Endometrium (tissue), 2 donors: ENCODE measurements around the gene NOTCH1.

Experiments used
- FAIRE-seq: peaks from 2 replicates; lab custom pipeline; 2012; peaks lifted over from hg19 to GRCh38; lab: Jason Lieb, UNC
- donor health status: control.
- donor health status: control.

Gene NOTCH1

DNA sequence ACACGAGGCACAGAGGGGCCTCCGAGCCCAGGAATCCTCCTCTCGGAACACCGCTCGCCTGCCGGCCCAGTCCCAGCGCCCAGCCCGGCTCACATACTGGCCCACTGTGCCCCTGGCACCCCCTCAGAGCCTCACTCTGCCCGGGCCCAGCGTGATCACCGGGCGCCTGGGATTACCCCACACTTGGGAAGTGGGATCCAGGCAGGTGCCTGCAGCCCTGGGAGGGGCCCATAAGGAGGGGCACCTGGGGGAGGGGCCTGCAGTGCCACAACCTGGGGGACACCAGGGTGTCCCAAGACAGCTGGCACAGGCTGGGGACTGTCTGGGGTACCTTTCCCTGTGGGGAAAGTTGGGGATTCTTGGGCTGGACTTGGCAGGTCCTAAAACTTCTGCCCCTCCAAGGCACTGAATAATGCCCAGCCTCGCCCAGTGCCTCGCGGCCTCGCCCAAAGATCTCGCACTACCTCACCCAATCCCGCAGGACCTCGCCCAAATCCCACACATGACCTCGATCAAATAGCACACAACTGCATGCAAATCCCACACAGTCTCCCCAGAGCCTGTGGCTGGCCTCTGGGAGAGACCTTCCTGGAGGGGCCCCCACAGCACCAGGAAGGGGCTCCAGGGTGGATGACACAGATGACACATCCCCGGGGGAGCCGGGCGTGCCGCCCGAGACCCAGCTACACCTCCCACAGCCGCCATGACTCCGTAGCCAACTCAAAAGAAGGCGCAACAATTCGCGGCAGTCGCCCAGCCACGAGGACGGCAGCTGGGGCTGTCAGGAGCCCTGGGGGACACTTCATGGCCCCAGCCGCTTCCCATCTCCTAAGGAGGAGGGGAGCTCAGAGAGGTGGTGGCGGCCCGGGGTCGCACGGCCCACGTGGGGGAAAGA is 13.7 kb downstream of the NOTCH1 start:
- no peak for FAIRE-seq

DNA sequence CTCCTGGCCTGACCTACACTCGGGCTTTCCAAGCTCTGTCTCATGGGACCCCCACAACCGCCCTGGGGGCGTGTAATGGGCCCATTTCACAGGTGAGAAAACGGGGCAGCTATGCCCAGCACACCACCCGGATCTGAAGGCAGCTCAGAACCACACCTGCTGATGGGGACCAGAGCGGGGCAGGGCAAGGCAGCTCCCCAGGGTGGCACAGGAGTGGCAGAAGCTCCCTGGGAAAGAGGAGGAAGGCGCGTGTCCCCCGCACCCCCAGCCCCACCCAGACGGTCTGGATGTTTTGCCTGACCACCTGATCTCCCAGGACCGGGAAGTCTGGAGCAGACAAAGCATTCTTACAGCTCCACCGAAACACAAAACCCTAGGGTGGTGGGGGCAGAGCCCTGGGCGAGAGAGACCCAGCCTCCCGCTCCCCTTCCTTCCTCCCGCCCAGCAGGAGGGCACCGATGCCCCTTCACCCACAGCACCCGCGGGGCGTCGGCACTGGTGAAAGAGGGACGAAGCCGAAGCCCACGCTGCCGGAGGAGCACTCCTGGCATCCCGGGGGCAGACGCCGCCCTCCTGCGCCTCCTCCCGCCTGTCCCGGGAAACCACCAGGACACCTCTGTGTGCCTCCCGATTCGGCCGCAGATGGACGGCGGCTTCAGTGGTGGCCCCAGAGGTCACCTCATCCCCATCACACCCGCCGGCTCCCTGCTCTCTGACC is 14.5 kb downstream of the NOTCH1 start:
- FAIRE-seq = no peak

- FAIRE-seq = no peak
Observed at GRCh38 chr9:136530461-136531089, 15.3 kb downstream of the NOTCH1 start.

DNA sequence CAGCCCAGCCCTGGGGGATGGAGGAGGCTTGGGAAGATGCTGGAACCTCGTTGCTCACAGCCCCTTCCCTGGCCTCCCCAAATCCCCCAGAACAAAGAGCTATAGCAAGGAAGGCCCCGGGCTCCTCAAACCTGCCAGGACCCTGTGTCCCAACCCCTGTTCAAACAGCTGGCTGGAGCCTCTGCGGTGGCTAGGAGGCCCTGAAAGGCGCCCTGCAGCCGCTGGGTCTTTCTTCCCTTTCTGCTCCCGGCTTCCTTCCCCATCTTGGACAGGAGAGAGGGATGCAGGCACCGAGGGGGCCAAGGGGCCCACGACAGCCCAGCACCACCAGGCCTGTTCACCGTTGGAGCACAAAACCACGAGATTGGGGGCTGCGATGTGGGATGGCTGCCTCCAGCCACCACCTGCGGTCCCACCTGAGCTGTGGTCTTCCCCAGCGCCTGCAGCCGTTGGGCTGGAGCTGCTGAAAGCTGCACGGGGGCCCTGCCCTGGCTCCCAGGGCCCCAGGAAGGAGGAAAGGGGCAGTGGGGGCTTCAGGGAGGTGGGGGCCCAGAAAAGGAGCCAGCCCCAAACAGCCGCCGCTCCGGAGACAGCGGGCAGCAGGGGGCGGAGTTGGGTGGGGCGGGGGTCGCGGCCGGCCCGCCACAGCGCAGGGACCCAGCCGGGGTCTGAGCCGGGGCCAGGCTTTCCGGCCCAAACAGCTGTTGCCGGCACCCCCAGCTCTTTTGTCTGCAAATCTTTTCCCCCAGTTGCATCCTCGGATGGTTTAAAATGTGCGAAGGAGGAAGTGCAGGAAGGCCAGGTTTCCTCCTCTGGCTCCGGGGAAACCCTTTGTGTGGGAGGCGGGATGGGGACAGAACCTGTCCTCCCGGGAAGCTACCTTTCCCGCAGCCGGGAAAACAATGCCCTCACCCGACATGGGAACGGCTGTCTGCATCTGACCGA is 16.1 kb downstream of the NOTCH1 start:
- no peak for FAIRE-seq

- FAIRE-seq = no peak
Observed at GRCh38 chr9:136528716-136529341, 17.0 kb downstream of the NOTCH1 start.

DNA sequence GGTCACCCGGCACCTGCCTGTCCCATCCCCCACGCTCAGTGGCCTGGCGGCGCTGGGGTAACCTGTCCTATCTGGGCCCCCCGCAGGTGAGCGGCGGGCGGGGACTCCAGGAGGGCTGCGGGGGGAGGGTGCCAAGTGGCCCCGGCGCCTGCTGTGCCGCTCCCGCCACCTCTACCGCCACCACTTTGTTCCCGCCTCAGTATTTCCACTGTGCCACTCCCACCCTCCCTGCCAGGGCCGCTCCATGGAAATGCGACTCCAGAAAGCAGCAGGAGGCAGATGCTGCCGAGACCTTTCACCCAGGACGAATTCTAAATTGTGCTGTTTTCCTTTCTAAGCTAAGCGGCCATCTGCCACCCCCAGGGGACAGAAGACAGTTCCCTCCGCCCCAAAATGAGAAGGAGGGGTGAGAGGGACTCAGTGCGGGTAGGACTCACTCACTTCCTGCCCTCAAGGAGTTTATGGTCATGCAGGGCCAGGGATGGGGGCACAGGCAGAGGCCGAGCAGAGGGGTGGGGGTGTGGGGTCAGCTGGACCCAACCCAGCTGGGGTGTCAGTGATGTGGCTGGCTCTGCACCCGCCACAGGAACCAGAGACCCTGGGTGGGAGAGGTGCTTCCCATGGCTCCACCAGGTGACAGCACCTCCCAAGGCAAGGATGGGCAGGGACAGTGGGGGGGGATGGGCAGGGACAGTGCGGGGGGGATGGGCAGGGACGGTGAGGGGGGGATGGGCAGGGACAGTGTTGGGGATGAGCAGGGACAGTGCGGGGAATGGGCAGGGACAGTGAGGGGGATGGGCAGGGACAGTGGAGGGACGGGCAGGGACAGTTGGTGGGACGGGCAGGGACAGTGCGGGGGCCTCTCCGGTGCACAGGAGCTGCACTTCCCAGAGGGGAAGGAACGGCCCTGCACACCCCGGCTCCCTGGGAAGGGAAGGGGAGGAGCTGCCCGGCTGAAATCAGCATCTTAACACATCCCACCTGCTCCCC is 17.8 kb downstream of the NOTCH1 start:
- FAIRE-seq = no peak

GRCh38 chr9:136527131-136527530 is 18.7 kb downstream of the NOTCH1 start:
- no peak for FAIRE-seq

GRCh38 chr9:136526625-136527066 is 19.2 kb downstream of the NOTCH1 start:
- no peak for FAIRE-seq

DNA sequence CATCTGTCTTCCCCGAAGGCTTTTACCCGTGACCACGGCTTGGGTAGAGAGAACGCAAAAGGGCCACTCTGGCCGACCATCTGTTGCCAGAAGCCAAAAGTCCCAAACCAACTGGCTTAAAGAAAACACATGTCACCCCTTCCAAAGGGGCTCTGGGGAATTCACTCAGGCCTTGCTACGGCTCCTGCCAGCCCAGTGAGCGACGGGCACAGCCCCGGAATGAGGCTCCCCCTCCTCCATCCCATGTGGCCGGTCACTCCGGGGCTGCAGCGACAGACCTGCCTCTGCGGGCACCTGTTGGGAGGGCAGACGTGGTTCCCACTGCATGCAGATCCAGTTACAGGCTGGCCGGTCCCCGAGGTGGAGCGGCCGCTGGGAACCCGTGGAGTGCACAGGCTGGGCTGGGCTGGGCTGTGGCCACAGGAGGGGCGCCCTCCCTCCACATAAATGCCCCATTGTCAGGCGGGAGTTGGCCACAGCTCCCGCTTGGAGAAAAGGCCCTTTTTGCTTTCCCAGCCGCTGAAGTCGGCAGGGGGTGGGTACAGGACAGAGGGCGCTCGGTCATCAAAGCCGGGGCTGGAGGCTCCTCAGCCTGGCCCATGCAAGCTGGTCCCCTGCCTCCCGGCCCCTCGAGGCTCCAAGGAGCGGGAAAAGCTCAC is 19.9 kb downstream of the NOTCH1 start:
- no peak for FAIRE-seq

DNA sequence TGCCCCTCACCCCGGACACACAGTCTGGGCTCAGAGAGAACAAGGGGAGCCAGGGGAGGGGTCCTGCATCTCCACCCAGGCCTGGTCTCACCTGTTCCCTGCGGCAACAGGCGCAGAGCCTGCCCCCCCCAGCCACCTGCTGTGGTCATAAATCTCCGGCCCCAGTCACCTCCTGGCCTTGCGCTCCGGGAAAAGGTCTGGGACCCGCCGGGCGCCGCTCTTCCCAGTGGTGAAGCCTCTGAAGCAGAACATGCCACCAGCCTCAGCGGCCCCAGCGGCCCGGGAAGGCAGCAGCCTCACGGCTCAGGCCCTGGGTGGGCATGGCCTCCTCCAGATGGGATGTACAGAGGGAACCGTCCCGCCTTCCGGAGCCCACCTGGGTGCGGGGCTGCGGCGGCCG is 20.6 kb downstream of the NOTCH1 start:
- no peak for FAIRE-seq

GRCh38 chr9:136522314-136523237 is 23.3 kb downstream of the NOTCH1 start:
- no peak for FAIRE-seq

DNA sequence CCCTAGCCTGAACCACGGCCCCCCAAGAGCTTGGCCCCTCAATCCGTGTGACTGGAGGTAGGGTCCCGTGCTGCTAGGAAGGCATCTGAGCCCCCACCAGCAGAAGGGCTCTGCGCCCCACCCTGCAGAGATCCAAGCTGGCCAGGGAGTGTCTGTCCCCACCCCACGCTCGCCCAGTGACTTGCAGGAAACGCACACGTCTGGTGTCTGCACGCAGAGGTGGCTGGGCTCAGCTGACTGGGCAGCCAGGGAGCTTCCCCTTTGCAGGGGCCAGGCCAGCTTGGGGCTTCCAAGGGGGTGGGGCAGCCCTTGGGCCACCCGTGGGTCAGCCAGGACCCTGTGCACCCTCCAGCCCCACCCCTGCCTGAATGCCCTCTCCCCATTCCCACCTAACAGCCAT is 24.3 kb downstream of the NOTCH1 start:
- FAIRE-seq = no peak

GRCh38 chr9:136520053-136520540 is 25.8 kb downstream of the NOTCH1 start:
- no peak for FAIRE-seq

DNA sequence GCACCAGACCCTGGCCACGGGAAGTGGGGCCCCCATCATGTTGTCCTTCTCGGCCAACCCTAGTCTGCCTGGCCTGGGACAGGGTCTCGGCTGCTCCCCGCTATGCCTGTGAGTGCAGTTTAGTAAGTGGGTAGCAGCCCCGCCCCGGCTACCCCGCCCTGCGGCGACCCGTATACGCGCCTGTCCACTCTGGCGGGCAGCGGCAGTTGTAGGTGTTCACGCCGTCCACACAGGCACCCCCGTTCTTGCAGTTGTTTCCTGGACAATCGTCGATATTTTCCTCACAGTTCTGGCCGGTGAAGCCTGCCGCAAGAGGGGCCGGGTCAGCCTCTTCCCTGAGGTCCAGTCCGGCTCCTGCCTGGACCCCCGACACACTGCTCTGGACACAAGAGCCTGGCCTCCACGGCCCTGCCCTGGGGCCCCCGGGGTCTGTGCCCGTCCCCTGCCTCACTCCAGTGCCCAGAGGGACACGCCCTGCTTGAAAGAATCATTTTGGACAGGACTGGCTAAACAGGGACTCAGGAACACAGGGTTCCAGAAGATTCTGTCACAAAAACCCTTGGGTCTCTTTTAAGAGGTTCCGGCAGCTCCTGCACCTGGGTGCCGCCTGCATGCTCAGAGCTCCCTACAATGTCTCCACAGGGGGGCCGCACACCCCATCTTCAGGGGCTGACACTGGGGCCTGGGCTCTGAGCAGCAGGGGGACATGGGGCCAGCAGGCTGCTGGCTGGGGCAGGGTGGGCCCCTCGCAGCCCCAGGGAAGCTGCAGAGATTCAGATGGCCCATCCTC is 26.4 kb downstream of the NOTCH1 start:
- FAIRE-seq = no peak

- no peak for FAIRE-seq
Observed at GRCh38 chr9:136518623-136519022, 27.2 kb downstream of the NOTCH1 start.

GRCh38 chr9:136517950-136518349 is 27.9 kb downstream of the NOTCH1 start:
- FAIRE-seq = no peak

DNA sequence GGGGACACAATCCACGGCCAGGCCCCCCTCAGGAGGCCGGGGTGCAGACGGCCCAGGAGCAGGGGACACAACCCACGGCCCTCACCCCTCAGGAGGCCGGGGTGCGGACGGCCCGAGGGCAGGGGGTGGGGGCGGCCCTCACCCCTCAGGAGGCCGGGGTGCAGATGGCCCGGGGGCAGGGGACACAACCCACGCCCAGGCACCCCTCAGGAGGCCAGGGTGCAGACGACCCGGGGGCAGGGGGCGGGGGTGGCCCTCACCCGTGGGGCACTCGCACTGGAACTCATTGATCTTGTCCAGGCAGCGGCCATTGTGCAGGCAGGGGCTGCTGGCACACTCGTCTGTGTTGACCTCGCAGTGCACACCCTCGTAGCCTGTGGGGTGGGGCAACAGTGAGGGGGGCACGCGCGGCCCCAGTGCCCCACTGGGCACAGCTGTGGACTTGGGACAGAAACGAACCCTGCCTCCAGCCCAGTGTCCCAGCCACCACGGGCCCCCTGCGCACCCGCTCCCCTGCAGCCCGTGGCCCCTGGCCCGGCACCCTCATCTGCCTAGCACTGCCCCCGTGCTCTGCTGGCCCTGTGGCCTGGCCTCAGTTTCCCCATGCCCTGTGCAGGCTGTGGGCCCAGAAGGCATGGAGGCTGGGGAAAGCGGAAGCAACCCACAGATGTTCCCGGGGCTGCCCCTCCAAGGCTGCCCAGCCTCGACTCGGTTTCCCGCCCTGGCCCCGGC is 28.7 kb downstream of the NOTCH1 start:
- no peak for FAIRE-seq
